BJ (cell line): Measurements from ENCODE around the gene RPN1. TPM values are rescaled to one million over a fixed set of nuclear protein-coding genes. Genes with fewer than 3 reads are reported as not detected.

Source experiments
- CTCF ChIA-PET: fragments of 350-600 bp; formaldehyde crosslinking; extraction: SDS; loops from one replicate; lab custom pipeline; 2021; ENCODE audit warnings: antibody characterized with exemption, inconsistent platforms; lab: Yijun Ruan, JAX
- POLR2A ChIA-PET: fragments of 300-600 bp; sonication (Branson Sonifier 250); formaldehyde crosslinking; extraction: SDS; loops from one replicate; lab custom pipeline; 2021; ENCODE audit warnings: antibody characterized with exemption; lab: Charles Lee
- DNase-seq: peaks from one replicate; pipeline ENCODE4 v3.0.0-alpha.2; 2011; ENCODE audit warnings: low read depth
- H3K27me3 ChIP-seq: 2 replicates; pipeline ENCODE4 v1.6.0; 2011; ENCODE audit warnings: low read length; ENCODE audit not compliant: control insufficient read depth, insufficient read depth
- H3K36me3 ChIP-seq: 2 replicates; pipeline ENCODE4 v1.5.1; 2011; ENCODE audit warnings: low read length; ENCODE audit not compliant: control insufficient read depth, insufficient read depth
- H3K4me3 ChIP-seq: 2 replicates; pipeline ENCODE4 v1.5.1; 2011; ENCODE audit warnings: low read depth, mild to moderate bottlenecking, control low read depth, low read length
- polyA plus RNA-seq: library from polyadenylated mRNA; depleted of rRNA; stranded (reverse); fragments of >200 nt; gene quantifications from 2 replicates; pipeline ENCODE4 v1.2.3, GENCODE V29; 2011
- TF ChIP-seq, protein P1 (sequence below): IDR thresholded peaks from 2 replicates; pipeline ENCODE4 v1.5.1; 2011; ENCODE audit warnings: low read depth, mild to moderate bottlenecking, control low read depth, inconsistent platforms, low read length, moderate library complexity; ENCODE audit not compliant: insufficient read depth

RPN1 gene
- polyA plus RNA-seq, 1 experiment: 370 TPM

DNA sequence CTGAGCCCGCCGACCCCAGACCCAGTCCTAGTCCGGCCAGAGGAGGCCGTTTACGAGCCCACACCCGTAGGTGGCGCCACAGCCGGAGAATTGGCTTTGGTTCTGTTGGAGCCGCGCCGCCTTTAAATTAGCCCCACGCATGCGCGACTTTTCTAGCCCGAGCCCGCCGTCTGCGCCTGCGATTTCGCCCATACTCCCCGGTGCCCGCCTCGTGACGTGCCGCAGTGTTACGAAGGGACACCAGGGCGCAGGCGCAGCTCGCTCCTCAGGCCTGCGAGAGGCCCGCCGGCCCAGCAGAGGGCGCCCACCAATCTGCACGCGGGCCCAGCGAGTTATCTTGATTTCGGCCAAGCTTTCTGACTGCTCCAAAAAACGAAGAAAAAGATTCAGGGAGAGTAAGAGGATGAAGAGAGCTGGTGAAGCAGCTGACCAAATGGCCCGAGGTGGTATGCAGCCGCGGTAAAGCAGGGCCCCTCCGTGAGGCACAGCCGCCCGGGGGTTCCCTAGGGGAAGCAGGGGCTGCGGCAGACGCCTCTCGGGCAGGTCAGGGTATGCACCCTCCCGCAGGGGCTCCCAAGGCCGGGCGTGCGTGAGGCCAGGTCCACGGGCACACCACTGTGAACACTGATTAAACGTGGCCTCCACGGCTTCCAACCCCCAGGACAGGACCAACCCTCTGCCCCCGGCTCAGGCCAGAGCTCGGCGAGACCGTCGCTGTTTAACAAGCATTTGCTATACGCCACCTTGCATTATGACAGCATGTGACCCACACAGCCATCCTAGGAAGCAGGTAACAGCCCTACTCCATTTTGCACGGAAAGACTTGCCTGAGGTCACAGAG lies 32.8 kb downstream of the RPN1 start:
- H3K27me3 ChIP-seq: no peaks in the 10 kb centered on the region
- POLR2A ChIA-PET: no interaction called here
- TF ChIP-seq, protein P1, sequence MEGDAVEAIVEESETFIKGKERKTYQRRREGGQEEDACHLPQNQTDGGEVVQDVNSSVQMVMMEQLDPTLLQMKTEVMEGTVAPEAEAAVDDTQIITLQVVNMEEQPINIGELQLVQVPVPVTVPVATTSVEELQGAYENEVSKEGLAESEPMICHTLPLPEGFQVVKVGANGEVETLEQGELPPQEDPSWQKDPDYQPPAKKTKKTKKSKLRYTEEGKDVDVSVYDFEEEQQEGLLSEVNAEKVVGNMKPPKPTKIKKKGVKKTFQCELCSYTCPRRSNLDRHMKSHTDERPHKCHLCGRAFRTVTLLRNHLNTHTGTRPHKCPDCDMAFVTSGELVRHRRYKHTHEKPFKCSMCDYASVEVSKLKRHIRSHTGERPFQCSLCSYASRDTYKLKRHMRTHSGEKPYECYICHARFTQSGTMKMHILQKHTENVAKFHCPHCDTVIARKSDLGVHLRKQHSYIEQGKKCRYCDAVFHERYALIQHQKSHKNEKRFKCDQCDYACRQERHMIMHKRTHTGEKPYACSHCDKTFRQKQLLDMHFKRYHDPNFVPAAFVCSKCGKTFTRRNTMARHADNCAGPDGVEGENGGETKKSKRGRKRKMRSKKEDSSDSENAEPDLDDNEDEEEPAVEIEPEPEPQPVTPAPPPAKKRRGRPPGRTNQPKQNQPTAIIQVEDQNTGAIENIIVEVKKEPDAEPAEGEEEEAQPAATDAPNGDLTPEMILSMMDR: peak; percentile 95
- peak; percentile 71 for DNase-seq
- H3K36me3 ChIP-seq: peaks cover 10% of the 10 kb centered on the region
- CTCF ChIA-PET: interaction anchor here (0.5 to 3.5 kb wide), 43 partner anchors 8 to 544 kb away, joined by 3 to 38 read pairs (median 3); partner anchors contain the start of genes ACAD9, RPN1 and RUVBL1
- peak overlapping the region; percentile 62 for H3K4me3 ChIP-seq

DNA sequence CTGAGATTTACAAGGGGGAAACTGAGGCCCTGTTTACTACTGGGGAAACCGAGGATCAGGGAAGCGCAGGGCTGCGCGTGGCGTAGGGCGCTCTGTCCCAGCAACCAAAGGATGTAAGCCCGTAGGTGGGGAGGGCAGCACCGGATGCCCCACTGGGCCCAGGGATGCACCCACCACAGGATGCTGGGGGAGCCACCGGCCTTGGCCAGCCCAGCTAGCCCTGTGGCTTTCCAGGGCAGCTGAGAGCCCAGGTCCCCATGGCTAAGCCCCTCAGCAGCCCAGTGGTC lies 33.4 kb downstream of the RPN1 start:
- CTCF ChIA-PET: interaction anchor here (0.7 to 3.5 kb wide), 37 partner anchors 9 to 533 kb away, joined by 3 to 38 read pairs (median 3); partner anchors contain the start of genes ACAD9, RPN1 and RUVBL1

DNA sequence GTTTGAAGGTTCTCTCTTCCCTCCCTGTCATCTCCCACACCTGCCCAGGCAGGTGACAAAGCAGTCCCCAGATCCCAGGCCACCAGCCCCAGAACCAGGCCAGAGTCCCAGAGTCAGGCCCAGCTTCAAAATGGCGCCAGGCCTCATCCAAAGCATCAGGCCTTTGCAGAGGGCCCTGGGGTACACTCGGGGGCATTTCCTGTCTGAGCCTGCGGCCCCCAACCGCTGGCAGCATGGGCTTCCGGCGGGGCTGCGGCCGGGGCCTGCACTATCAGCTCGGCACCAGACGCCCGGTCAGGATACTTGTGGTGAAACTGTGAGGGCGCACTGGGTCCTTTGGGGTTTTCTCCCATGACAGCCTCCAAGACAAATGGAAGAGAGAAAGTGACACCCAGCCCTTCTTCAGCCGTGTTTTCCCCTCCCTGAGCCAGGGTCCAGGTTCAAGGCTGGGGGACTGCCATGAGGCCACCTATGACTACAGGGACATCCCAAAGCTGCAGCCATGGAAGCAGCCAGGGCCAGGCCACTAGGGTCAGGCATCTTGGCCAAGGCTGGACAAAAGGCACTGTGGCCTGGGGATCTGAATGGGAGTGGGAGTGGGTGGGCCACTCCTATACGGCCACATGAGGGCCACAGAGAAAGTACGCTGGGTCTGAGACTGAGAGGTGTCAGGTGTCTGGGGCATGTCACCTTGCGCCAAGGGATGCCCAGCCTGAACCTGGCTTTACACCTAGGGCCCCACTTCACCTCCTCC lies 33.9 kb downstream of the RPN1 start:
- TF ChIP-seq, protein P1: no peak
- ChIA-PET POLR2A (no interaction called here), CTCF (interaction anchor here (0.7 to 3.5 kb wide), 17 partner anchors 9 to 382 kb away, joined by 3 to 38 read pairs (median 5); no protein-coding TSS in a partner anchor)
- Histone ChIP-seq H3K36me3 (peaks cover 4% of the 10 kb centered on the region), H3K4me3 (no peak overlapping the region), H3K27me3 (no peaks in the 10 kb centered on the region)
- DNase-seq: no peak

More for the DNA sequence above, 33.4 kb downstream of the RPN1 start:
- POLR2A ChIA-PET: no interaction called here
- H3K36me3 ChIP-seq: peaks cover 9% of the 10 kb centered on the region
- H3K27me3 ChIP-seq: no peaks in the 10 kb centered on the region
- TF ChIP-seq, protein P1: no peak
- peak overlapping the region; percentile 37 for H3K4me3 ChIP-seq
- DNase-seq: no peak

DNA sequence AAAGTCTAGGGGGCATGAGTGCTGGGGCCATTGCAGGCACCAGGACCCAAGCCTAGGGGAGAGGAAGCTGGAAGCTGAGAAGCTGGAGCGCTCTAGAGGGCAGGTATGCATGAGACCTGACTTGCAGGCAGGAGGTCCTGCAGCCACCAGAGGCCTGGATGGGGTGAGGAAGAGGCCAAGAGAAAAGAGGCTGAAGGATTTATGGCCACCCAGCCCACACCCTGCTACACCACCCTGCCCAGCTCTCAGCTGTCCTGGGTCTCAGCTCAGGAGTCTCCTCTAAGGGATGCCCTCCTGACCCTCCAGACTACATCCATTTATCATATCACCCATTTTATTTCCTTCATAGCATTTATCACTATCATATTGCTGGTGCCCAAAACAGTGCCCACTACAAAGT lies 36.5 kb downstream of the RPN1 start:
- TF ChIP-seq, protein P1: no peak
- no peak overlapping the region for H3K4me3 ChIP-seq
- DNase-seq: no peak
- H3K27me3 ChIP-seq: no peaks in the 10 kb centered on the region
- POLR2A ChIA-PET: no interaction called here
- H3K36me3 ChIP-seq: no peaks in the 10 kb centered on the region; the same call in 1 of the 2 replicates
- CTCF ChIA-PET: interaction anchor here (0.6 to 1.1 kb wide), 2 partner anchors 189 to 444 kb away, joined by 3 read pairs; no protein-coding TSS in a partner anchor
